Measurements from ENCODE around the gene XRCC5. TPM values are rescaled to one million over a fixed set of nuclear protein-coding genes. Genes with fewer than 3 reads are reported as not detected.

Gene XRCC5
- total RNA-seq, 1 donor from 2014 or later, result 807 TPM

DNA sequence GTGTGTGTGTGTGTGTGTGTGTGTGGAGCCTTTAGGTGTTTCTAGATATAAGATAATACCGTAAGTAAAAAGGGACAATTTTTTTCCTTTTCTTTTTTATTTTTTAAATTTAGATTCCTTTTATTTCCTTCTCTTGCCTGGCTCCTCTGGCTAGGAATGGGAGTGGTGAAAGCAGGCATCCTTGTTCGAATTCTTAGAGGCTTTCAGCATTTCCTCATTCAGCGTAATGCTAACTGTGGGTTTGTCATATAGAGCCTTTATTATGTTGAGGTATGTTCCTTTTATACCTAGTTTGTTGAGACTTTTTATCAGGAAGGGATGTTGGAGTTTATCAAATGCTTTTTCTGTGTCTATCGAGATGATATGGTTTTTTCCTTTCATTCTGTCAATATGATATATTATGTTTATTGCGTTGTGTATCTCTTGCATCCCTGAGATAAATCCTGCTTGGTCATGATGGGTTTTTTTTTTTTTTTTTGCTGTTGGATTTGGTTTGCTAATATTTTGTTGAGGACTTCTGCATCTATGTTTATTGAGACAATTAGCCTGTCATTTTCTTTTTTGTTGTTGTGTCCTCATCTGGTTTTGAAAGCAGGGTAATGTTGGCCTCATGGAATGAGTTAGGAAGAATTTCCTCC is 120.2 kb downstream of the XRCC5 start:
- DNase-seq (ENCODE audit: low spot score), result no peak
- no peaks in the 10 kb centered on the region for H3K27me3 Mint-ChIP-seq (ENCODE audit: insufficient read depth, low read depth)
- H3K79me2 ChIP-seq (ENCODE audit: low read depth), result no peaks in the 10 kb centered on the region
- no peaks in the 10 kb centered on the region for H3K4me1 ChIP-seq
- no peak overlapping the region for H3K4me3 ChIP-seq
- H3K4me2 ChIP-seq, result no peak overlapping the region
- peaks cover 10% of the 10 kb centered on the region for H3K36me3 Mint-ChIP-seq
- no peaks in the 10 kb centered on the region for H3K36me3 ChIP-seq
- H3K27ac ChIP-seq, result no peak overlapping the region
- no peaks in the 10 kb centered on the region for H3K27me3 ChIP-seq
- no peaks in the 10 kb centered on the region for H3K4me1 Mint-ChIP-seq
- H4K20me1 ChIP-seq (ENCODE audit: low read depth), result no peaks in the 10 kb centered on the region
- no peak overlapping the region for H3K27ac Mint-ChIP-seq
- no peak overlapping the region for H3K9ac ChIP-seq
- no peak for TF ChIP-seq EZH2phosphoT487 (IDR thresholded peaks at IDR 0.05)
- TF ChIP-seq, protein P1, sequence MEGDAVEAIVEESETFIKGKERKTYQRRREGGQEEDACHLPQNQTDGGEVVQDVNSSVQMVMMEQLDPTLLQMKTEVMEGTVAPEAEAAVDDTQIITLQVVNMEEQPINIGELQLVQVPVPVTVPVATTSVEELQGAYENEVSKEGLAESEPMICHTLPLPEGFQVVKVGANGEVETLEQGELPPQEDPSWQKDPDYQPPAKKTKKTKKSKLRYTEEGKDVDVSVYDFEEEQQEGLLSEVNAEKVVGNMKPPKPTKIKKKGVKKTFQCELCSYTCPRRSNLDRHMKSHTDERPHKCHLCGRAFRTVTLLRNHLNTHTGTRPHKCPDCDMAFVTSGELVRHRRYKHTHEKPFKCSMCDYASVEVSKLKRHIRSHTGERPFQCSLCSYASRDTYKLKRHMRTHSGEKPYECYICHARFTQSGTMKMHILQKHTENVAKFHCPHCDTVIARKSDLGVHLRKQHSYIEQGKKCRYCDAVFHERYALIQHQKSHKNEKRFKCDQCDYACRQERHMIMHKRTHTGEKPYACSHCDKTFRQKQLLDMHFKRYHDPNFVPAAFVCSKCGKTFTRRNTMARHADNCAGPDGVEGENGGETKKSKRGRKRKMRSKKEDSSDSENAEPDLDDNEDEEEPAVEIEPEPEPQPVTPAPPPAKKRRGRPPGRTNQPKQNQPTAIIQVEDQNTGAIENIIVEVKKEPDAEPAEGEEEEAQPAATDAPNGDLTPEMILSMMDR (IDR thresholded peaks at IDR 0.05), result no peak
- no peak for TF ChIP-seq EZH2 (IDR thresholded peaks at IDR 0.05)
- no peak overlapping the region for H3K4me3 Mint-ChIP-seq
- no peak overlapping the region for H2AFZ ChIP-seq (replicated peaks)
- peaks cover 27% of the 10 kb centered on the region for H3K9me3 Mint-ChIP-seq
- no peaks in the 10 kb centered on the region for H3K9me3 ChIP-seq (ENCODE audit: low read depth)
- no peaks in the 10 kb centered on the region for H3F3A ChIP-seq (ENCODE audit: low read depth)

DNA sequence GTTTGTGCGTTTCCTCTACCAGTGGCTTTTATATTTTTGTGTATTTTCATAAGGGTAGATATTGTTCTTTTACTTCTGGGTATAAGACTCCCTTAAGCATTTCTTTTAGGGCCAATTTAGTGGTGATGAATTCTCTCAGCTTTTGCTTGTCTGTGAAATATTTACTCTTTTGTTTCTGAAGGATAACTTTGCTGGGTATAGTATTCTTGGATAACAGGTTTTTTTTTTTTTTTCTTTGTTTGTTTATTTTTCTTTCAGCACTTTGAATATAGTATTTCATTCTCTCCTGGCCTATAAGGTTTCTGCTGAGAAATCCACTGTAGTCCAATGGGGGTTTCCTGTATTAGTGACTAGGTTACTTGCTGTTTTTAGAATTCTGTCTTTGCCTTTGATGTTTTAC is 122.7 kb downstream of the XRCC5 start:
- Mint-ChIP-seq H3K27ac (no peak overlapping the region), H3K4me3 (no peak overlapping the region), H3K27me3 (ENCODE audit: insufficient read depth, low read depth) (no peaks in the 10 kb centered on the region), H3K9me3 (peaks cover 27% of the 10 kb centered on the region), H3K4me1 (no peaks in the 10 kb centered on the region), H3K36me3 (peaks cover 13% of the 10 kb centered on the region)
- Histone ChIP-seq H2AFZ (replicated peaks) (no peak overlapping the region), H3K9me3 (ENCODE audit: low read depth) (no peaks in the 10 kb centered on the region), H4K20me1 (ENCODE audit: low read depth) (no peaks in the 10 kb centered on the region), H3K27ac (no peak overlapping the region), H3K4me3 (no peak overlapping the region), H3F3A (ENCODE audit: low read depth) (no peaks in the 10 kb centered on the region), H3K4me1 (no peaks in the 10 kb centered on the region), H3K4me2 (no peak overlapping the region), H3K27me3 (no peaks in the 10 kb centered on the region), H3K9ac (no peak overlapping the region), H3K79me2 (ENCODE audit: low read depth) (no peaks in the 10 kb centered on the region), H3K36me3 (no peaks in the 10 kb centered on the region)
- DNase-seq (ENCODE audit: low spot score), result no peak
- TF ChIP-seq, protein P1 (IDR thresholded peaks at IDR 0.05), result no peak
- TF ChIP-seq EZH2phosphoT487 (IDR thresholded peaks at IDR 0.05), result no peak
- TF ChIP-seq EZH2 (IDR thresholded peaks at IDR 0.05), result no peak

DNA sequence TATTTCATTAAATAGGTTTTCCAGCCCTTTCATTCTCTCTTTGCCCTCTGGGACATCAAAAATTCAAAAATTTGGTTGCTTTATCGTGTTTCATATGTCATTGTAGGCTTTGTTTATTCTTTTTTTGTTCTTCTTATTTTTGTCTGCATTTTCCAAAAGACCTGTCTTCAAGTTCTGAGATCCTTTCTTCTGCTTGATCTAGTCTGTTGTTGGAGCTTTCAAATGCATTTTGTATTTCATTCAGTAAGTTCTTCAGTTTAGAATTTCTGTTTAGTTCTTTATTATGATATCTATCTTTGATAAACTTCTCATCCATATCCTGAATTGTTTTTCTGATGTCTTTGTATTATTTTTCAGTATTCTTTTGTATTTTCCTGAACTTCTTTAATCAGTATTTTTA is 123.6 kb downstream of the XRCC5 start:
- no peaks in the 10 kb centered on the region for H3K27me3 Mint-ChIP-seq (ENCODE audit: insufficient read depth, low read depth)

More for the DNA sequence above, 123.6 kb downstream of the XRCC5 start:
- no peak for DNase-seq (ENCODE audit: low spot score)
- no peaks in the 10 kb centered on the region for H4K20me1 ChIP-seq (ENCODE audit: low read depth)
- no peak overlapping the region for H3K9ac ChIP-seq
- H3K36me3 ChIP-seq, result no peaks in the 10 kb centered on the region
- Mint-ChIP-seq H3K4me1 (no peaks in the 10 kb centered on the region), H3K36me3 (peaks cover 13% of the 10 kb centered on the region), H3K4me3 (no peak overlapping the region), H3K9me3 (peaks cover 27% of the 10 kb centered on the region), H3K27ac (no peak overlapping the region)
- H3K4me3 ChIP-seq, result no peak overlapping the region
- no peaks in the 10 kb centered on the region for H3F3A ChIP-seq (ENCODE audit: low read depth)
- TF ChIP-seq, protein P1 (IDR thresholded peaks at IDR 0.05), result no peak
- TF ChIP-seq EZH2 (IDR thresholded peaks at IDR 0.05) (no peak), EZH2phosphoT487 (IDR thresholded peaks at IDR 0.05) (no peak)
- H3K4me2 ChIP-seq, result no peak overlapping the region
- H2AFZ ChIP-seq (replicated peaks), result no peak overlapping the region
- H3K4me1 ChIP-seq, result no peaks in the 10 kb centered on the region
- H3K79me2 ChIP-seq (ENCODE audit: low read depth), result no peaks in the 10 kb centered on the region
- no peak overlapping the region for H3K27ac ChIP-seq
- no peaks in the 10 kb centered on the region for H3K9me3 ChIP-seq (ENCODE audit: low read depth)
- H3K27me3 ChIP-seq, result no peaks in the 10 kb centered on the region

Measured in neural progenitor cell (in vitro differentiated cells).